Liver (tissue), 3 donors: ENCODE data around the gene SQOR.

Experiments used
- EGR1 ChIP-seq, 2 donors: IDR thresholded peaks; 2 replicates each; pipeline ENCODE4 v1.6.1; 2016 to 2018; ENCODE audit warnings: antibody characterized with exemption in 2 of 2, low read depth in 2 of 2
- FOXA2 ChIP-seq: IDR thresholded peaks from 2 replicates; pipeline ENCODE4 v1.6.1; 2016; ENCODE audit warnings: antibody characterized with exemption
- GABPA ChIP-seq, 2 donors: IDR thresholded peaks in 1 of 2; conservative IDR thresholded peaks in 1 of 2; 2 replicates each; pipeline ENCODE4 v1.6.1; 2016; ENCODE audit warnings: antibody characterized with exemption in 2 of 2, mild to moderate bottlenecking in 1 of 2, moderate library complexity in 1 of 2
- HNF4A ChIP-seq, 2 donors: conservative IDR thresholded peaks; 2 replicates each; pipeline ENCODE4 v1.6.1; 2016; ENCODE audit warnings: antibody characterized with exemption in 2 of 2, mild to moderate bottlenecking in 2 of 2
- JUND ChIP-seq, 2 donors: IDR thresholded peaks; 2 replicates each; pipeline ENCODE4 v1.6.1; 2016; ENCODE audit warnings: antibody characterized with exemption in 2 of 2
- SP1 ChIP-seq: IDR thresholded peaks from 2 replicates; pipeline ENCODE4 v1.6.1; 2018; ENCODE audit warnings: antibody characterized with exemption, mild to moderate bottlenecking
- TAF1 ChIP-seq: conservative IDR thresholded peaks from 2 replicates; pipeline ENCODE4 v1.6.1; 2016; ENCODE audit warnings: antibody characterized with exemption, mild to moderate bottlenecking
- YY1 ChIP-seq: IDR thresholded peaks from 2 replicates; pipeline ENCODE4 v1.6.1; 2016; ENCODE audit warnings: antibody characterized with exemption, mild to moderate bottlenecking
- TF ChIP-seq, protein P1 (sequence below): fragments of 150-350 bp; IDR thresholded peaks from 2 replicates; pipeline ENCODE4 v1.5.1; 2017; ENCODE audit warnings: improper control_type of control experiment, low read depth, low read length; ENCODE audit not compliant: missing input control
- TF ChIP-seq, protein P2 (sequence below): IDR thresholded peaks from 2 replicates; pipeline ENCODE4 v1.6.1; 2016; ENCODE audit warnings: antibody characterized with exemption
- TF ChIP-seq, protein P3 (sequence below): IDR thresholded peaks from 2 replicates; pipeline ENCODE4 v1.6.1; 2016; ENCODE audit warnings: antibody characterized with exemption
- TF ChIP-seq, protein P4 (sequence below): IDR thresholded peaks from 2 replicates; pipeline ENCODE4 v1.6.1; 2016; ENCODE audit warnings: antibody characterized with exemption
- TF ChIP-seq, protein P5 (sequence below): IDR thresholded peaks from 2 replicates; pipeline ENCODE4 v1.6.1; 2016; ENCODE audit warnings: antibody characterized with exemption, mild to moderate bottlenecking
- donor health status: healthy.
- donor health status: healthy.

DNA sequence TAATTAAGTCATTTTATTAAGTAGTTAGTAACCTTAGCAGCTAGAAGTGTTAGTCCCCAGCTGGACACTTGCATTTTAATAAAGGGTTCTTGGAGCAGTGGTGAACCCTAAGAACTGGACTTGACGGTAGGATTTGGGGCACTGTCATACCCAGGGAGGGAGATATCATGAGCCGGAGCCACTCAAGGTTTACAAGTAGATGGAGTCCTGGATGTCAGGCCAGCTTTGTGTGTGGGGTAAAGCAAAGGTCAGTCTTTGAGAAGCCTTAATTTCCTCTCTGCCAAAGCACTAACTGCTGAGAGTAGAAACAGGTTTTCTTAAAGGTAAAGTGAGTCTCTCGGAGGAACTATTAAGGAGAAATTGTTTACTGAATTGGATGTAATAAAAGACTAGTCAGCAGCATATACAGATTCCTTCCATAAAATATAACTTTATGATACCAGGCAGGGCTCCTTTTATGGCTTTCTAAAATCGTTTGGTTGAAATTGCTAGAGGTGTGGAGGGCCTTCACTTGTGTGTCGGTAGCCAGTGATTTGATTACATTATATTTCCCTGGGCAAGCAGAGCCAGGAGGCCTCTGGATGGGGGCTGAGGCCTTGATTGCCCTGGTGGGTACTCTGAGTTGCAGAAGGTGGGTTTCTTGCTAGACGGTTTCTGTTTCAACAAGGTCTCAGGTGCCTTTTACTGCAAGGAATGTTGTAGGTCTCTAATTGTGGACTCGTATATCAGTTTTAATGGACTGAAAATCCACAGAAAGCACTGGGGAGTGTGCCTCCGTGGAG is 23.1 kb downstream of the SQOR start:
- TF ChIP-seq, protein P1, sequence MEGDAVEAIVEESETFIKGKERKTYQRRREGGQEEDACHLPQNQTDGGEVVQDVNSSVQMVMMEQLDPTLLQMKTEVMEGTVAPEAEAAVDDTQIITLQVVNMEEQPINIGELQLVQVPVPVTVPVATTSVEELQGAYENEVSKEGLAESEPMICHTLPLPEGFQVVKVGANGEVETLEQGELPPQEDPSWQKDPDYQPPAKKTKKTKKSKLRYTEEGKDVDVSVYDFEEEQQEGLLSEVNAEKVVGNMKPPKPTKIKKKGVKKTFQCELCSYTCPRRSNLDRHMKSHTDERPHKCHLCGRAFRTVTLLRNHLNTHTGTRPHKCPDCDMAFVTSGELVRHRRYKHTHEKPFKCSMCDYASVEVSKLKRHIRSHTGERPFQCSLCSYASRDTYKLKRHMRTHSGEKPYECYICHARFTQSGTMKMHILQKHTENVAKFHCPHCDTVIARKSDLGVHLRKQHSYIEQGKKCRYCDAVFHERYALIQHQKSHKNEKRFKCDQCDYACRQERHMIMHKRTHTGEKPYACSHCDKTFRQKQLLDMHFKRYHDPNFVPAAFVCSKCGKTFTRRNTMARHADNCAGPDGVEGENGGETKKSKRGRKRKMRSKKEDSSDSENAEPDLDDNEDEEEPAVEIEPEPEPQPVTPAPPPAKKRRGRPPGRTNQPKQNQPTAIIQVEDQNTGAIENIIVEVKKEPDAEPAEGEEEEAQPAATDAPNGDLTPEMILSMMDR: no peak
- TF ChIP-seq SP1 (no peak), JUND (IDR thresholded peaks at IDR 0.05) (no peak), TAF1 (no peak), GABPA (IDR thresholded peaks at IDR 0.05 in 1 of 2, conservative IDR thresholded peaks at IDR 0.05 in 1 of 2) (no peak), YY1 (no peak), EGR1 (IDR thresholded peaks at IDR 0.05; ENCODE audit: low read depth in 2 of 2) (no peak), FOXA2 (no peak), HNF4A (conservative IDR thresholded peaks at IDR 0.05) (no peak)
- TF ChIP-seq, protein P2, sequence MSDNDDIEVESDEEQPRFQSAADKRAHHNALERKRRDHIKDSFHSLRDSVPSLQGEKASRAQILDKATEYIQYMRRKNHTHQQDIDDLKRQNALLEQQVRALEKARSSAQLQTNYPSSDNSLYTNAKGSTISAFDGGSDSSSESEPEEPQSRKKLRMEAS: no peak
- TF ChIP-seq, protein P3, sequence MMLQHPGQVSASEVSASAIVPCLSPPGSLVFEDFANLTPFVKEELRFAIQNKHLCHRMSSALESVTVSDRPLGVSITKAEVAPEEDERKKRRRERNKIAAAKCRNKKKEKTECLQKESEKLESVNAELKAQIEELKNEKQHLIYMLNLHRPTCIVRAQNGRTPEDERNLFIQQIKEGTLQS: no peak
- TF ChIP-seq, protein P4, sequence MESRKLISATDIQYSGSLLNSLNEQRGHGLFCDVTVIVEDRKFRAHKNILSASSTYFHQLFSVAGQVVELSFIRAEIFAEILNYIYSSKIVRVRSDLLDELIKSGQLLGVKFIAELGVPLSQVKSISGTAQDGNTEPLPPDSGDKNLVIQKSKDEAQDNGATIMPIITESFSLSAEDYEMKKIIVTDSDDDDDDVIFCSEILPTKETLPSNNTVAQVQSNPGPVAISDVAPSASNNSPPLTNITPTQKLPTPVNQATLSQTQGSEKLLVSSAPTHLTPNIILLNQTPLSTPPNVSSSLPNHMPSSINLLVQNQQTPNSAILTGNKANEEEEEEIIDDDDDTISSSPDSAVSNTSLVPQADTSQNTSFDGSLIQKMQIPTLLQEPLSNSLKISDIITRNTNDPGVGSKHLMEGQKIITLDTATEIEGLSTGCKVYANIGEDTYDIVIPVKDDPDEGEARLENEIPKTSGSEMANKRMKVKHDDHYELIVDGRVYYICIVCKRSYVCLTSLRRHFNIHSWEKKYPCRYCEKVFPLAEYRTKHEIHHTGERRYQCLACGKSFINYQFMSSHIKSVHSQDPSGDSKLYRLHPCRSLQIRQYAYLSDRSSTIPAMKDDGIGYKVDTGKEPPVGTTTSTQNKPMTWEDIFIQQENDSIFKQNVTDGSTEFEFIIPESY: no peak
- TF ChIP-seq, protein P5, sequence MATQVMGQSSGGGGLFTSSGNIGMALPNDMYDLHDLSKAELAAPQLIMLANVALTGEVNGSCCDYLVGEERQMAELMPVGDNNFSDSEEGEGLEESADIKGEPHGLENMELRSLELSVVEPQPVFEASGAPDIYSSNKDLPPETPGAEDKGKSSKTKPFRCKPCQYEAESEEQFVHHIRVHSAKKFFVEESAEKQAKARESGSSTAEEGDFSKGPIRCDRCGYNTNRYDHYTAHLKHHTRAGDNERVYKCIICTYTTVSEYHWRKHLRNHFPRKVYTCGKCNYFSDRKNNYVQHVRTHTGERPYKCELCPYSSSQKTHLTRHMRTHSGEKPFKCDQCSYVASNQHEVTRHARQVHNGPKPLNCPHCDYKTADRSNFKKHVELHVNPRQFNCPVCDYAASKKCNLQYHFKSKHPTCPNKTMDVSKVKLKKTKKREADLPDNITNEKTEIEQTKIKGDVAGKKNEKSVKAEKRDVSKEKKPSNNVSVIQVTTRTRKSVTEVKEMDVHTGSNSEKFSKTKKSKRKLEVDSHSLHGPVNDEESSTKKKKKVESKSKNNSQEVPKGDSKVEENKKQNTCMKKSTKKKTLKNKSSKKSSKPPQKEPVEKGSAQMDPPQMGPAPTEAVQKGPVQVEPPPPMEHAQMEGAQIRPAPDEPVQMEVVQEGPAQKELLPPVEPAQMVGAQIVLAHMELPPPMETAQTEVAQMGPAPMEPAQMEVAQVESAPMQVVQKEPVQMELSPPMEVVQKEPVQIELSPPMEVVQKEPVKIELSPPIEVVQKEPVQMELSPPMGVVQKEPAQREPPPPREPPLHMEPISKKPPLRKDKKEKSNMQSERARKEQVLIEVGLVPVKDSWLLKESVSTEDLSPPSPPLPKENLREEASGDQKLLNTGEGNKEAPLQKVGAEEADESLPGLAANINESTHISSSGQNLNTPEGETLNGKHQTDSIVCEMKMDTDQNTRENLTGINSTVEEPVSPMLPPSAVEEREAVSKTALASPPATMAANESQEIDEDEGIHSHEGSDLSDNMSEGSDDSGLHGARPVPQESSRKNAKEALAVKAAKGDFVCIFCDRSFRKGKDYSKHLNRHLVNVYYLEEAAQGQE: no peak
